ENCODE data around the gene XAB2.

XAB2 gene

DNA sequence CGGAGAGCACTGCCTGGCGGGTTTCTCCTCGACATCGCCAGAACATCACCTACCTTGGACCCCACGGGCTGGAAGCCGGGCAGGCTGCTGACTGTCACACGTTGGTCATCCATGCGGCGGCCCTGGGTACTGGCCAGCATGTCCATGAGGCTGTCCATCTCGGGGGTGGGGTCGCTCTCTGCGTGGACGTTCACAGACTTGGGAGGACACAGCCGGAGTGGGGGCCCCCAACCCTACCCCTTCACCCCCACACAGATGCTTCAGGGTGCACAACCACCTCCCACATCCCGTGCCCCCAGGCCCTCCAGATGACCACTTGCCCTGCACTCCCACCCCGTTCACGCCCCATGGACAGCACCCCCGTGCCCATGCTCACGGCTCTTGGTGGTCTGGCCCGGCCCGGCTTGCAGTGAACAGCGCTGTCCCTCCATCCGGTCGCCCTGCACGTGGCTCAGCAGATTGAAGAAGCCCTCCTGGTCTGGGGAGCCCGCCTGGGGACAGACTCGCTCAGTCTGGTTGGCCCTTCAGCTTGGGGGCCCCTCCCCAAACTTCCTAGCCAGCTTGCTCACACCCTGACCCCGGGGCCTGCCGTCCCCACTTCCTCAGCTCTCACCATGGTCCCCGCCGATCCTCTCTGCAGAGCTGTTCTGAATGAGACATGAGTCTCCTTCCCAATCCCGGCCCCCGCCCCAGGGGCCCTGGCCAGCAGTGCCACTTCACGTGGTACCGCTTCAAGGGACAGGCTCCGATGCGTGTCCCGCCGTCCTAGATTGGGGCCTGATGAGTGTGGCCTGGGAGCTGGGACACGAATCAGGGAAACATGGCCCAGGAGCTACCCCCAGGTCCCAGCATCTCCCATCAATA is 3.2 kb upstream of the XAB2 start:
- DNase-seq (ENCODE audit: low spot score), result no peak
- Mint-ChIP-seq H3K9me3 (no peaks in the 10 kb centered on the region), H3K4me1 (ENCODE audit: low read depth) (peaks cover 32% of the 10 kb centered on the region), H3K27ac (peak overlapping the region; percentile 15), H3K36me3 (ENCODE audit: low read depth) (peaks cover 7% of the 10 kb centered on the region), H3K27me3 (ENCODE audit: low read depth) (no peaks in the 10 kb centered on the region), H3K4me3 (no peak overlapping the region)

GRCh38 chr19:7631577-7631976 is 2.2 kb upstream of the XAB2 start:
- H3K4me1 Mint-ChIP-seq (ENCODE audit: low read depth), result peaks cover 30% of the 10 kb centered on the region

GRCh38 chr19:7628589-7629311 is 595 bp downstream of the XAB2 start:
- Mint-ChIP-seq H3K9me3 (no peaks in the 10 kb centered on the region), H3K4me3 (peak overlapping the region; percentile 95), H3K27ac (peak overlapping the region; percentile 99), H3K27me3 (ENCODE audit: low read depth) (no peaks in the 10 kb centered on the region), H3K4me1 (ENCODE audit: low read depth) (peaks cover 27% of the 10 kb centered on the region), H3K36me3 (ENCODE audit: low read depth) (peaks cover 11% of the 10 kb centered on the region)
- no peak for DNase-seq (ENCODE audit: low spot score)

More at GRCh38 chr19:7631577-7631976, 2.2 kb upstream of the XAB2 start:
- Mint-ChIP-seq H3K9me3 (no peaks in the 10 kb centered on the region), H3K27me3 (ENCODE audit: low read depth) (no peaks in the 10 kb centered on the region), H3K36me3 (ENCODE audit: low read depth) (peaks cover 12% of the 10 kb centered on the region), H3K27ac (no peak overlapping the region), H3K4me3 (no peak overlapping the region)
- no peak for DNase-seq (ENCODE audit: low spot score)

DNA sequence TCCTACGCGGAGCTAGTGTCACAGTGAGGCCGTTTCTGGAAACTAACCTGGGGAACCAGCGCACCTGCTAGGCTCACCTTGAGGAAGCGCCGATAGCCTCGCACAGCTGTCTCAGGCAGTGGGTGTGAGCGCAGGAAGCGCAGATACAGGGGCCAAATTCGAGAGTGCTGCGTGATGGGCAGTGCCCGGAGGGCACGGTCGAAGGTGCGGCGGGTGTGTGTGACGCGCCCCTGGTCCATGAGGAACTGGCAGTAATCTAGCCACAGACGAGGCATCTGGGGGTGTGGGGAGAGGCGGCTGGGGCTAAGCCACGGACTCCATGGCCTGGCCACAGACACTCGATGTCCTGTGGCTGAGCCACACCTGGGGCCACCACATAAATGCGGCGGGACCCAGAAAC is 2.2 kb downstream of the XAB2 start:
- no peak overlapping the region for H3K27ac Mint-ChIP-seq
- DNase-seq (ENCODE audit: low spot score), result no peak
- H3K9me3 Mint-ChIP-seq, result no peaks in the 10 kb centered on the region
- peaks cover 27% of the 10 kb centered on the region for H3K4me1 Mint-ChIP-seq (ENCODE audit: low read depth)
- H3K4me3 Mint-ChIP-seq, result no peak overlapping the region
- H3K27me3 Mint-ChIP-seq (ENCODE audit: low read depth), result no peaks in the 10 kb centered on the region
- peaks cover 16% of the 10 kb centered on the region for H3K36me3 Mint-ChIP-seq (ENCODE audit: low read depth)

DNA sequence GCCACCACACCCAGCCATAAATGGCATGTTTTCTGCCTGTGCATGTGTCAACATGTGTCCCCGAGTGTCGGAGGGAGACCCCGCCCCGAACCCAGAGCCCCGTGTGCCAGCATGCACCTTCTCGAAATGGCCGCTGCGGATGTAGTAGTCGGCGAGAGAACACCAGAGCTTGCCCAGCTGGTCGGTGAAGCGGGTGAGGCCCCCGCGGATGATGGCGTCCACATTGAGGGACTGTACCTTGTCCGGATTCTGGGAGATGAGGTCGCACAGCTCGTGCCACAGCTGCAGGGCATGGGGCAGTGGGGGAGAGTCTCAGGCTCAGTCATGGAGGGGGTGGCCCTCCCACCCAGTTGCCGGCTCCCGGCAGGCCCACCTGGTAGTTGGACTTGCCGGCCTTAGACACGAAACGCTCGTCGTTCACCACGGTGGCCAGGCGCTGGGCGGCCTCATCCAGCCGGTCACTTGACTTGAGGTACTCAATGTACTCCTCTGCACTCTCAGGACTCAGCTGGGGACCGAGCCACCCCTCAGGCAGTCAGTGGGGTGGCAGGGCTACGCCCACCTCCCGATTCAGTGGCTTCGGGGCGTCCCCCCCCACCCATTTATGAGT is 3.5 kb downstream of the XAB2 start:
- Mint-ChIP-seq H3K36me3 (ENCODE audit: low read depth) (peaks cover 24% of the 10 kb centered on the region), H3K4me1 (ENCODE audit: low read depth) (peaks cover 25% of the 10 kb centered on the region), H3K9me3 (no peaks in the 10 kb centered on the region), H3K27me3 (ENCODE audit: low read depth) (no peaks in the 10 kb centered on the region), H3K4me3 (no peak overlapping the region), H3K27ac (no peak overlapping the region)
- DNase-seq (ENCODE audit: low spot score), result no peak

DNA sequence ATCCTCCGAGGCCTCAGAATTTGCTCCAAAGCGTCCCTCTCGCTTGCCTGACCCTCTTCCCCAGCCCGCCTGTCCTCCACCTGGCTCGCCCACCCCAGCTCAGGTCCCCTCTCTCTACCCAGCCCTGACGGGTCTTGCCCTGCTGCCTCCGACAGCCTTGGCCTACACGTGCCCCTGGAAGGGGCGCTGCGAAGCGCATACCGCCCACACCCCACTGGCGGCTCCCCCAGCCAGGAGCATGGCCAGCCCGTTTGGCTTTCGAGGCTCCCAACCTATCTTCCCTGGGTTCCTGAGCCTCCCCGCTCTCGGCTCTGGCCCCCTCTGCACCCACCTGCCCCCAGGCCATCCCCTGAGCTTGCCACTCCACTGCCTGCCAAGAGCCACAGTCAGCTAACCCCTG is 4.5 kb downstream of the XAB2 start:
- Mint-ChIP-seq H3K36me3 (ENCODE audit: low read depth) (peaks cover 23% of the 10 kb centered on the region), H3K4me1 (ENCODE audit: low read depth) (peaks cover 17% of the 10 kb centered on the region), H3K4me3 (no peak overlapping the region), H3K9me3 (no peaks in the 10 kb centered on the region), H3K27me3 (ENCODE audit: low read depth) (no peaks in the 10 kb centered on the region), H3K27ac (no peak overlapping the region)
- DNase-seq (ENCODE audit: low spot score), result no peak

GRCh38 chr19:7623725-7624603 is 5.4 kb downstream of the XAB2 start:
- no peak for DNase-seq (ENCODE audit: low spot score)
- peaks cover 19% of the 10 kb centered on the region for H3K36me3 Mint-ChIP-seq (ENCODE audit: low read depth)
- H3K9me3 Mint-ChIP-seq, result no peaks in the 10 kb centered on the region
- H3K4me3 Mint-ChIP-seq, result no peak overlapping the region
- no peak overlapping the region for H3K27ac Mint-ChIP-seq
- no peaks in the 10 kb centered on the region for H3K27me3 Mint-ChIP-seq (ENCODE audit: low read depth)
- peaks cover 12% of the 10 kb centered on the region for H3K4me1 Mint-ChIP-seq (ENCODE audit: low read depth)

GRCh38 chr19:7622933-7623685 is 6.2 kb downstream of the XAB2 start:
- no peaks in the 10 kb centered on the region for H3K27me3 Mint-ChIP-seq (ENCODE audit: low read depth)
- no peaks in the 10 kb centered on the region for H3K9me3 Mint-ChIP-seq
- DNase-seq (ENCODE audit: low spot score), result no peak
- peaks cover 25% of the 10 kb centered on the region for H3K36me3 Mint-ChIP-seq (ENCODE audit: low read depth)
- no peak overlapping the region for H3K27ac Mint-ChIP-seq
- peaks cover 4% of the 10 kb centered on the region for H3K4me1 Mint-ChIP-seq (ENCODE audit: low read depth)
- no peak overlapping the region for H3K4me3 Mint-ChIP-seq

DNA sequence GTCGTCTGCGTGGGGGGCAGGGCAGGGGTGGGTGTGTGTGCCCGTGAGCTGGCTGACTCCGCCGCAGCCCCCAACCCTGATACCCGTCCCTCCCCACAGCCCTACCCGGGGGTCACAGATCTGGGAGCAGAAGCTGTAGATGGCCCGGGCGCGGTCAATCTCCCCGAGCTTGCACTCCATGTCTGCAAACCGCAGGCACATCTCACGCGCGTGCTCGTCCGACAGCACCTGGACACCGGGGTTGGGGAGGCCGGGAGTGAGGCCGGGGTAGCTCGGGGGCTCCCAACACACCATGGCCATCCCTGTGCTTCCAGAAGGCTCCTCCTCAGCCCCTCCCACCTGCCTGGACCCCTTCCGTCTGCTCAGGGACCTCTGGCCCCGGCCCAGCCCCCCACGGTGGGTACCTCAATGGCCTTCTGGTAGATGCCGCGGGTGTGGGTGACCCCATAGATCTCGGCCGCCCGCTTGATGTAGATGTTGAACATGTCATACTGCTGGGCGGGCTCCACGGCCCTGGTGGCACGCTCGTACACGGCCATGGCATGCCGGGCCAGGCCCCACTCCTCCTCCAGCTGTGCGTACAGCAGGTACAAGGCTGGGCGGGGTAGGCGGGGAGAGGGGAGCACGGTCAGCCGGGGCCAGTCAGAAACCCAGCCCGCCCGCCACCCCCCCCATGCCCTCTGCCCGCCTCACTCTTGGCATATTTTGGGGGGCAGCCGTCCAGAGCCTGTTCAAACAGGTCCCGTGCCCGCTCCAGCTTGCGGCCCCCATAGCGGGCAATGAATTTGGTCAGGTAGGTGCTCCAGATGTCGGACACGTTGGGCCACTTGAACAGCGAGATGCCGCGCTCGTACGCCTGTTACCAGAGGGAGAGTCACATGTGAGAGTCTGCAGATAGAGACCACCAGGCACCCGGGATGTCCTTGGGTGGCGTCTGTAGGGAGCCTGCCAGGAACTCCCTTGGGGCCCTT is 8.6 kb downstream of the XAB2 start:
- peaks cover 20% of the 10 kb centered on the region for H3K36me3 Mint-ChIP-seq (ENCODE audit: low read depth)
- H3K27me3 Mint-ChIP-seq (ENCODE audit: low read depth), result no peaks in the 10 kb centered on the region

GRCh38 chr19:7619671-7620441 is 9.5 kb downstream of the XAB2 start:
- H3K4me1 Mint-ChIP-seq (ENCODE audit: low read depth), result no peaks in the 10 kb centered on the region
- no peak for DNase-seq (ENCODE audit: low spot score)
- no peak overlapping the region for H3K4me3 Mint-ChIP-seq
- no peaks in the 10 kb centered on the region for H3K27me3 Mint-ChIP-seq (ENCODE audit: low read depth)
- H3K9me3 Mint-ChIP-seq, result no peaks in the 10 kb centered on the region
- H3K36me3 Mint-ChIP-seq (ENCODE audit: low read depth), result peaks cover 20% of the 10 kb centered on the region
- H3K27ac Mint-ChIP-seq, result no peak overlapping the region

More for the DNA sequence above, 8.6 kb downstream of the XAB2 start:
- no peak for DNase-seq (ENCODE audit: low spot score)
- Mint-ChIP-seq H3K4me1 (ENCODE audit: low read depth) (no peaks in the 10 kb centered on the region), H3K4me3 (no peak overlapping the region), H3K27ac (no peak overlapping the region), H3K9me3 (no peaks in the 10 kb centered on the region)

DNA sequence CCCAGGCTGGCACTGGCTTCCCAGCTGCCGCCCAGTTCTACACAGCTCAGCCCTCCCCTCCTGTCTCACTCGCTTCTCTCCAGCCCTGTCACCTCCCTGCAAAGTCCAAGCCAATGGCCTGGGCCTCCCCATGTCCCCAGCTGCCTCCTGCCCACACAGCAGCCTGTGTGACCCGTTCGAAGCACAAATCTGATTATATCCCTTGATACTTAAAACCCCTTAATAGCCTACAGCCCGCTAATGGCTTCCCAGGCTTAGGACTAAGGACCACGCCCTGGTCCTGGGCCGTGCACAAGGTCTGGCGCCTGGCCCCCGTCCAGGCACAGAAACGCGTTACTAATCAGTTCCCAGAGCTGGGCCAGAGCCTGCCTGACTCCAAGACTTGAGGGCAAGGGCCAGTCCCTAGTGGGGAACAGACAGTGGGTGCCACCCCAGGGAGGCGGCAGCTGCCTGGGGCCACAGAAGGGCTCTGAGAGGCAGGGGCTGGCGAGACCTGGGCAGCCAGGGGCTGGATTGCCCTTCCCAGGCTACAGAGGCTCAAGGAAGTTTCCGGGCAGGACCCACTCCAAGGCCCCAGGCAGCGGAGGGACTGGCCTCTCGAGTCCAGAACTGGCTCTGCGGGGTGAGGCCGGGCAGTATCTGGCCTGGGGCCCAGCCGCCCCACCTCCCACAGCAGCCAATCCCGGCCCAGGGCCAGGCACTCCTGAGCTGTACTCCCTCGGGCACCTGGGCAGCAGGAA is 10.4 kb downstream of the XAB2 start:
- Mint-ChIP-seq H3K9me3 (no peaks in the 10 kb centered on the region), H3K4me1 (ENCODE audit: low read depth) (no peaks in the 10 kb centered on the region), H3K4me3 (no peak overlapping the region), H3K27me3 (ENCODE audit: low read depth) (no peaks in the 10 kb centered on the region), H3K27ac (no peak overlapping the region), H3K36me3 (ENCODE audit: low read depth) (peaks cover 20% of the 10 kb centered on the region)
- no peak for DNase-seq (ENCODE audit: low spot score)
